Measurements from ENCODE around the gene SMAD4.
"Not testable (repeated sequence)": the region's sequence is repeated elsewhere in the genome, so short reads cannot be mapped to it uniquely, and the experiment has no call there.

SMAD4 gene

GRCh38 chr18:51116996-51117395 is 87.0 kb downstream of the SMAD4 start:
- not testable (repeated sequence) for DNase-seq

- DNase-seq = not testable (repeated sequence)
These were observed 89.5 kb downstream of the SMAD4 start for GRCh38 chr18:51119561-51119960.

DNA sequence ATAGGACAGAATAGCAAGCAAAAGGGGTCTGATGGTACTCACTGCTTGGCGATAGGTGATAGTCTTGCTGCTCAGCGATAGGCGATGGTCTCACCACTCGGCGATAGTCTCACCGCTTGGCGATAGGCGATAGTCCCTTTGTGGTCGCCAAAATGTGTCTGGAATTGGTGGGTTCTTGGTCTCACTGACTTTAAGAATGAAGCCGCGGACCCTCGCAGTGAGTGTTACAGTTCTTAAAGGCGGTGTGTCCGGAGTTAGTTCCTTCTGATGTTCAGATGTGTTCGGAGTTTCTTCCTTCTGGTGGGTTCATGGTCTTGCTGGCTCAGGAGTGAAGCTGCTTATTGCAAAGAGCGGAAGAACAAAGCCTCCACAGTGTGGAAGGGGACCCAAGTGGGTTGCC is 90.0 kb downstream of the SMAD4 start:
- not testable (repeated sequence) for DNase-seq

- DNase-seq = no peak
These were observed 91.0 kb downstream of the SMAD4 start for GRCh38 chr18:51120809-51121596.

- no peak for DNase-seq
These were observed 91.5 kb downstream of the SMAD4 start for GRCh38 chr18:51121597-51121857.

GRCh38 chr18:51122266-51123045 is 92.4 kb downstream of the SMAD4 start:
- no peak for DNase-seq

- DNase-seq = no peak
These were observed 93.0 kb downstream of the SMAD4 start for GRCh38 chr18:51123046-51123395.

- DNase-seq = no peak
These were observed 93.5 kb downstream of the SMAD4 start for GRCh38 chr18:51123481-51123880.

GRCh38 chr18:51123936-51124486 is 94.0 kb downstream of the SMAD4 start:
- no peak for DNase-seq

- no peak for DNase-seq
These were observed 96.0 kb downstream of the SMAD4 start for GRCh38 chr18:51125976-51126375.

- no peak for DNase-seq
These were observed 97.7 kb downstream of the SMAD4 start for GRCh38 chr18:51127664-51128063.

DNA sequence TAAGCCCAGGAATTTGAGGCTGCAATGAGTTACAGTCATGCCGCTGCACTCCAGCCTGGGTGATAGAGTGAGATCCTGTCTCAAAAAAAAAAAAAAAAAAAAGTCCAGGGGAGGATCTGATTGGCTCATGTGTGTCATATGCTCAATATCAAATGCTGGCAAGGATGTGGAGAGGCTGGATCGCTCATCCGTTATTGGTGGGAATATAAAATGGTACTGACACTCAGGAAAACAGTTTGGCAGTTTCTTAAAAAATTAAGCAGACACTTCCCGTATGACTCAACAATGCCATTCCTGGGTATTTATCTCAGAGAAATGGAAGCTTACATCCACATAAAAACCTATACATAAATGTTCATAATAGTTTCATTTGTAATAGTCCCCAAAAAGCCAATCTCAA is 98.5 kb downstream of the SMAD4 start:
- DNase-seq = no peak

- DNase-seq = no peak
These were observed 102.4 kb downstream of the SMAD4 start for GRCh38 chr18:51132256-51132935.

DNA sequence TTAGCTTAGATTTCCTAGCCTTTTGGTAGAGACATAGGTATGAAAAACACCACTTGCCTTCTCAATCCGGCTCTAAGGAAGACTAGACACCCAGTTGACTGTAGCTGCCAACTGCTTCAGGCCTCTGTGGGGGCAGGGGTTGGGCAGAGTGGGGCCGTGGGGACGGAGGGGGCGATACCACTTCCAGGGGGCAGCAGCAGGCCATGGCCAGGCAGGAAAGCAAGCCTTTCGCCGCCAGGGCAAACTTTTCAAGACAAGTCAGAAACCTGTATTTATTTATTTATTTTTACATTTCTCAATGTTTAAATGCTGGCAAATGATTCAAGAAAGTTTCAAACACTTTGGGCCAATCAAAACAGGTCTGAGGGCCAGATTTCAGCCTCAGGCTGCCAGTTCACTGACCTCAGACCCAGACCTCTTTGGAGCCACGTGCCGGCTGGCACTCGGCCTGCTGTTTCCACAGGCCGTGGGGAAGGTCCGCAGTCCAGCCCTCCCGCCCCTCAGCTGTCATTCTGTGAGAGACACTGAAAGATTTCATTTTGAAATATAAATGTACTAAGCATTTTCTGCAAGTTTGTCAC is 103.7 kb downstream of the SMAD4 start:
- DNase-seq = no peak

All from T1000 (cell line).